CD4-positive, alpha-beta T cell (primary cell): ENCODE measurements around the gene THEM5. TPM values are rescaled to one million over a fixed set of nuclear protein-coding genes. Genes with fewer than 3 reads are reported as not detected.
A peak's percentile ranks its signal among the peaks of the same experiment; 100 is the strongest.

ENCODE experiments used
- ATAC-seq: fragments of 200-7000 bp; cut with Tn5 transposase; one replicate; pipeline ENCODE4 v1.10.0; 2022; ENCODE audit warnings: mild to moderate bottlenecking; ENCODE audit not compliant: poor library complexity
- CTCF ChIA-PET: fragments of 350-600 bp; sonication (Branson Sonifier 250); formaldehyde crosslinking; loops from one replicate; lab custom pipeline; 2021; ENCODE audit warnings: antibody characterized with exemption, inconsistent platforms; lab: Charles Lee
- POLR2A ChIA-PET: fragments of 350-600 bp; sonication (Branson Sonifier 250); formaldehyde crosslinking; loops from one replicate; lab custom pipeline; 2021; ENCODE audit warnings: antibody characterized with exemption, inconsistent platforms; lab: Charles Lee
- DNase-seq, 14 experiments: peaks; one replicate each; pipeline ENCODE4 v3.0.0-alpha.2; 2013 to 2020; ENCODE audit warnings: mixed read lengths in 2 of 14
- H3K27ac ChIP-seq, 2 donors: one replicate each; pipeline versions ENCODE4 v1.5.1 to v1.7.0; 2013; ENCODE audit warnings: low read length in 2 of 2, low read depth in 1 of 2, mild to moderate bottlenecking in 1 of 2
- H3K27me3 ChIP-seq, 2 experiments: 1 replicate in 1 of 2; 2 replicates in 1 of 2; pipeline versions ENCODE4 v1.6.1 to v1.7.0; 2013; ENCODE audit warnings: low read length in 2 of 2, control low read depth in 1 of 2, mild to moderate bottlenecking in 1 of 2, moderate library complexity in 1 of 2; ENCODE audit not compliant: insufficient read depth in 2 of 2, control insufficient read depth in 1 of 2
- H3K36me3 ChIP-seq: one replicate; pipeline ENCODE4 v1.6.1; 2013; ENCODE audit warnings: low read length, control low read depth; ENCODE audit not compliant: insufficient read depth
- H3K4me1 ChIP-seq: one replicate; pipeline ENCODE4 v1.6.1; 2013; ENCODE audit warnings: low read length, control low read depth; ENCODE audit not compliant: insufficient read depth
- H3K4me3 ChIP-seq: one replicate; pipeline ENCODE4 v1.5.1; 2013; ENCODE audit warnings: mild to moderate bottlenecking, low read length, moderate library complexity
- H3K9me3 ChIP-seq, 2 experiments: 1 replicate in 1 of 2; 2 replicates in 1 of 2; pipeline versions ENCODE4 v1.6.1 to v1.7.0; 2013; ENCODE audit warnings: low read length in 2 of 2, mild to moderate bottlenecking in 2 of 2, control low read depth in 1 of 2, moderate library complexity in 1 of 2; ENCODE audit not compliant: control insufficient read depth in 1 of 2, insufficient read depth in 1 of 2
- H3K27ac Mint-ChIP-seq: one replicate; pipeline ENCODE4 v1.8.0; 2020; ENCODE audit warnings: mixed read lengths
- H3K27me3 Mint-ChIP-seq: one replicate; pipeline ENCODE4 v1.8.0; 2021; ENCODE audit warnings: mixed read lengths
- H3K36me3 Mint-ChIP-seq: one replicate; pipeline ENCODE4 v1.8.0; 2021; ENCODE audit warnings: low read depth, mixed read lengths
- H3K4me1 Mint-ChIP-seq: one replicate; pipeline ENCODE4 v1.8.0; 2021; ENCODE audit warnings: low read depth, mixed read lengths
- H3K4me3 Mint-ChIP-seq: one replicate; pipeline ENCODE4 v1.8.0; 2020; ENCODE audit warnings: mild to moderate bottlenecking, mixed read lengths
- H3K9me3 Mint-ChIP-seq: one replicate; pipeline ENCODE4 v1.8.0; 2020; ENCODE audit warnings: mixed read lengths
- CTCF ChIP-seq: fragments of 200-600 bp; IDR thresholded peaks from one replicate; pipeline ENCODE4 v1.8.0; 2022; ENCODE audit warnings: antibody characterized with exemption, mild to moderate bottlenecking
- intact Hi-C, 2 experiments: fragments of 100-400 bp; cut with DNase I in 1 of 2; cut with micrococcal nuclease in 1 of 2; formaldehyde crosslinking; loops; one replicate each; pipeline versions ENCODE4 v1.15.1 to v1.9.0; 2023 to 2025; cut with DNase I, micrococcal nuclease
- total RNA-seq, 174 experiments: library from RNA in 2 of 174; stranded (reverse) in 2 of 174; gene quantifications; one replicate each; pipeline ENCODE4 v1.2.3 and lab custom pipeline; 2021 to 2026

Gene THEM5
- total RNA-seq, 2 experiments from 2014 or later, result not detected

GRCh38 chr1:151838222-151839081 lies 15.1 kb downstream of the THEM5 start:
- peak overlapping the region; percentile 86 for H3K27ac Mint-ChIP-seq
- TF ChIP-seq CTCF, result no peak
- Histone ChIP-seq H3K27ac (peak overlapping the region; percentile 51 to 90), H3K36me3 (peaks cover 3% of the 10 kb centered on the region), H3K27me3 (no peaks in the 10 kb centered on the region), H3K4me1 (peaks cover 68% of the 10 kb centered on the region), H3K4me3 (peak overlapping the region; percentile 70), H3K9me3 (peaks cover 0 to 5% of the 10 kb centered on the region in 2 experiments)
- peak; percentile 8 for ATAC-seq
- intact Hi-C loops, result loop anchor here (2.0 to 5.0 kb wide), 2 partner anchors 244 to 381 kb away; partner anchors contain the start of gene POGZ (in 1 of the 2)
- DNase-seq, result peak in 5 of 14 experiments; percentile 37 to 82 (median 44)
- H3K27me3 Mint-ChIP-seq, result no peaks in the 10 kb centered on the region
- peaks cover 74% of the 10 kb centered on the region for H3K4me1 Mint-ChIP-seq
- POLR2A ChIA-PET, result interaction anchor here (0.9 to 4.8 kb wide), 6 partner anchors 9 to 379 kb away, joined by 3 to 23 read pairs (median 6); partner anchors contain the start of genes POGZ, TDRKH and THEM4
- H3K9me3 Mint-ChIP-seq, result no peaks in the 10 kb centered on the region
- peak overlapping the region; percentile 85 for H3K4me3 Mint-ChIP-seq
- CTCF ChIA-PET, result interaction anchor here (0.9 to 2.1 kb wide), 3 partner anchors 49 to 129 kb away, joined by 3 to 8 read pairs (median 3); partner anchors contain the start of gene TDRKH
- H3K36me3 Mint-ChIP-seq, result no peaks in the 10 kb centered on the region

- POLR2A ChIA-PET, result interaction anchor here (0.9 to 4.8 kb wide), 4 partner anchors 8 to 379 kb away, joined by 3 to 23 read pairs (median 5); partner anchors contain the start of genes POGZ and TDRKH
Observed at GRCh38 chr1:151837884-151838221, 15.7 kb downstream of the THEM5 start.

More at GRCh38 chr1:151837884-151838221, 15.7 kb downstream of the THEM5 start:
- Mint-ChIP-seq H3K4me1 (peaks cover 80% of the 10 kb centered on the region), H3K4me3 (peak overlapping the region; percentile 94), H3K27ac (peak overlapping the region; percentile 73), H3K36me3 (no peaks in the 10 kb centered on the region), H3K27me3 (no peaks in the 10 kb centered on the region), H3K9me3 (no peaks in the 10 kb centered on the region)
- Histone ChIP-seq H3K27me3 (no peaks in the 10 kb centered on the region), H3K36me3 (peaks cover 3% of the 10 kb centered on the region), H3K4me3 (peak overlapping the region; percentile 51), H3K4me1 (peaks cover 74% of the 10 kb centered on the region), H3K27ac (peak overlapping the region; percentile 7 to 64), H3K9me3 (peaks cover 0 to 5% of the 10 kb centered on the region in 2 experiments)
- no peak for TF ChIP-seq CTCF
- ATAC-seq, result no peak
- intact Hi-C loops, result loop anchor here (2.0 to 5.0 kb wide), 7 partner anchors 47 to 395 kb away; partner anchors contain the start of genes MRPL9 (in 1 of the 2), POGZ (in 1 of the 2) and TDRKH (in 1 of the 2)
- DNase-seq, result no peak
- CTCF ChIA-PET, result interaction anchor here (0.9 to 2.2 kb wide), 3 partner anchors 98 to 244 kb away, joined by 3 to 6 read pairs (median 3); no protein-coding TSS in a partner anchor
